ENCODE data around the gene FIBCD1. TPM values are rescaled to one million over a fixed set of nuclear protein-coding genes. Genes with fewer than 3 reads are reported as not detected.

The FIBCD1 gene
- total RNA-seq, 2 donors from 2014 or later = not detected

GRCh38 chr9:130903194-130904069, 35.6 kb downstream of the FIBCD1 start:
- DNase-seq (ENCODE audit: low spot score) (no peak), ATAC-seq (peak in 1 of 2 donors; percentile 20)
- Mint-ChIP-seq H3K36me3 (no peaks in the 10 kb centered on the region), H3K27me3 (no peaks in the 10 kb centered on the region), H3K9me3 (no peaks in the 10 kb centered on the region), H3K27ac (no peak overlapping the region), H3K4me1 (ENCODE audit: low read depth in 2 of 2) (no peaks in the 10 kb centered on the region), H3K4me3 (no peak overlapping the region)

GRCh38 chr9:130902204-130903185, 36.6 kb downstream of the FIBCD1 start:
- no peak overlapping the region for H3K27ac Mint-ChIP-seq
- H3K4me3 Mint-ChIP-seq = no peak overlapping the region
- no peaks in the 10 kb centered on the region for H3K36me3 Mint-ChIP-seq
- H3K27me3 Mint-ChIP-seq = no peaks in the 10 kb centered on the region
- DNase-seq (ENCODE audit: low spot score) = no peak
- no peaks in the 10 kb centered on the region for H3K4me1 Mint-ChIP-seq (ENCODE audit: low read depth in 2 of 2)
- no peak for ATAC-seq
- H3K9me3 Mint-ChIP-seq = no peaks in the 10 kb centered on the region

GRCh38 chr9:130901498-130902203, 37.4 kb downstream of the FIBCD1 start:
- ATAC-seq (no peak), DNase-seq (ENCODE audit: low spot score) (no peak)
- Mint-ChIP-seq H3K36me3 (no peaks in the 10 kb centered on the region), H3K27me3 (no peaks in the 10 kb centered on the region), H3K27ac (no peak overlapping the region), H3K4me1 (ENCODE audit: low read depth in 2 of 2) (no peaks in the 10 kb centered on the region), H3K4me3 (no peak overlapping the region), H3K9me3 (no peaks in the 10 kb centered on the region)

- ATAC-seq = no peak
These were observed 38.1 kb downstream of the FIBCD1 start for GRCh38 chr9:130900701-130901497.

GRCh38 chr9:130899051-130899748, 39.8 kb downstream of the FIBCD1 start:
- no peak overlapping the region for H3K4me3 Mint-ChIP-seq
- ATAC-seq = no peak
- no peaks in the 10 kb centered on the region for H3K36me3 Mint-ChIP-seq
- no peak for DNase-seq (ENCODE audit: low spot score)
- no peaks in the 10 kb centered on the region for H3K27me3 Mint-ChIP-seq
- H3K27ac Mint-ChIP-seq = no peak overlapping the region
- no peaks in the 10 kb centered on the region for H3K4me1 Mint-ChIP-seq (ENCODE audit: low read depth in 2 of 2)
- H3K9me3 Mint-ChIP-seq = no peaks in the 10 kb centered on the region

More at GRCh38 chr9:130900701-130901497, 38.1 kb downstream of the FIBCD1 start:
- H3K4me1 Mint-ChIP-seq (ENCODE audit: low read depth in 2 of 2) = no peaks in the 10 kb centered on the region
- H3K36me3 Mint-ChIP-seq = no peaks in the 10 kb centered on the region
- no peak for DNase-seq (ENCODE audit: low spot score)
- H3K4me3 Mint-ChIP-seq = no peak overlapping the region
- no peaks in the 10 kb centered on the region for H3K9me3 Mint-ChIP-seq
- no peak overlapping the region for H3K27ac Mint-ChIP-seq
- no peaks in the 10 kb centered on the region for H3K27me3 Mint-ChIP-seq

GRCh38 chr9:130898552-130898852, 40.5 kb downstream of the FIBCD1 start:
- ATAC-seq (no peak), DNase-seq (ENCODE audit: low spot score) (no peak)
- H3K27ac Mint-ChIP-seq = no peak overlapping the region
- H3K36me3 Mint-ChIP-seq = no peaks in the 10 kb centered on the region
- no peaks in the 10 kb centered on the region for H3K27me3 Mint-ChIP-seq
- H3K4me1 Mint-ChIP-seq (ENCODE audit: low read depth in 2 of 2) = no peaks in the 10 kb centered on the region
- H3K4me3 Mint-ChIP-seq = no peak overlapping the region
- H3K9me3 Mint-ChIP-seq = no peaks in the 10 kb centered on the region

- ATAC-seq (no peak), DNase-seq (ENCODE audit: low spot score) (no peak)
- Mint-ChIP-seq H3K36me3 (no peaks in the 10 kb centered on the region), H3K9me3 (no peaks in the 10 kb centered on the region), H3K27me3 (no peaks in the 10 kb centered on the region), H3K4me3 (no peak overlapping the region), H3K4me1 (ENCODE audit: low read depth in 2 of 2) (no peaks in the 10 kb centered on the region), H3K27ac (no peak overlapping the region)
These were observed 41.0 kb downstream of the FIBCD1 start for GRCh38 chr9:130897848-130898551.

- H3K4me1 Mint-ChIP-seq (ENCODE audit: low read depth in 2 of 2) = no peaks in the 10 kb centered on the region
- H3K9me3 Mint-ChIP-seq = no peaks in the 10 kb centered on the region
- DNase-seq (ENCODE audit: low spot score) (no peak), ATAC-seq (no peak)
- H3K36me3 Mint-ChIP-seq = no peaks in the 10 kb centered on the region
- no peak overlapping the region for H3K4me3 Mint-ChIP-seq
- no peaks in the 10 kb centered on the region for H3K27me3 Mint-ChIP-seq
- H3K27ac Mint-ChIP-seq = no peak overlapping the region
These were observed 41.8 kb downstream of the FIBCD1 start for GRCh38 chr9:130897105-130897751.

GRCh38 chr9:130896233-130897014, 42.6 kb downstream of the FIBCD1 start, which contains the start of gene QRFP:
Gene QRFP, minus strand, starts transcription at chr9:130896812. Its CDS starts 2,974 bp downstream, at chr9:130893838.
- H3K27ac Mint-ChIP-seq = no peak within 1 kb of the TSS

GRCh38 chr9:130895481-130896232, 43.4 kb downstream of the FIBCD1 start:
- no peaks in the 10 kb centered on the region for H3K27me3 Mint-ChIP-seq
- no peak overlapping the region for H3K4me3 Mint-ChIP-seq
- DNase-seq (ENCODE audit: low spot score) = no peak
- H3K36me3 Mint-ChIP-seq = no peaks in the 10 kb centered on the region
- H3K4me1 Mint-ChIP-seq (ENCODE audit: low read depth in 2 of 2) = no peaks in the 10 kb centered on the region
- ATAC-seq = peak in 1 of 2 donors; percentile 21
- H3K27ac Mint-ChIP-seq = no peak overlapping the region
- no peaks in the 10 kb centered on the region for H3K9me3 Mint-ChIP-seq

More at GRCh38 chr9:130896233-130897014, 42.6 kb downstream of the FIBCD1 start, which contains the start of gene QRFP:
- no peak for ATAC-seq
- DNase-seq (ENCODE audit: low spot score) = no peak
- Mint-ChIP-seq H3K36me3 (no peaks in the 10 kb centered on the region), H3K9me3 (no peaks in the 10 kb centered on the region), H3K27me3 (no peaks in the 10 kb centered on the region), H3K4me3 (no peak within 1 kb of the TSS), H3K4me1 (ENCODE audit: low read depth in 2 of 2) (no peaks in the 10 kb centered on the region)

- Mint-ChIP-seq H3K4me3 (no peak overlapping the region), H3K9me3 (no peaks in the 10 kb centered on the region), H3K27me3 (no peaks in the 10 kb centered on the region), H3K4me1 (ENCODE audit: low read depth in 2 of 2) (no peaks in the 10 kb centered on the region), H3K36me3 (no peaks in the 10 kb centered on the region), H3K27ac (no peak overlapping the region)
- ATAC-seq (no peak), DNase-seq (ENCODE audit: low spot score) (no peak)
These were observed 44.0 kb downstream of the FIBCD1 start for GRCh38 chr9:130895038-130895437.

Data from natural killer cell treated with Interleukin-12 subunit alpha and Interleukin-12 subunit beta and Interleukin-15 and Interleukin-18, amount 100 ng/mL, for 72 hours (primary cell).